HCT116 (cell line): Measurements from ENCODE around the gene DNM1.

Source experiments
- POLR2AphosphoS5 ChIP-seq: IDR thresholded peaks from 2 replicates; pipeline ENCODE4 v1.6.1; 2011; ENCODE audit warnings: mild to moderate bottlenecking, low read depth, low read length, moderate library complexity
- YY1 ChIP-seq: IDR thresholded peaks from 2 replicates; pipeline ENCODE4 v1.6.1; 2011; ENCODE audit warnings: low read length, low read depth, moderate library complexity, mild to moderate bottlenecking; ENCODE audit not compliant: insufficient replicate concordance; ENCODE audit errors: extremely low read depth
- TF ChIP-seq, protein P1 (sequence below), 3 experiments: fragments of 200-600 bp in 1 of 3; sonication (generic) in 1 of 3; IDR thresholded peaks in 2 of 3; conservative IDR thresholded peaks in 1 of 3; 2 replicates each; pipeline ENCODE4 v1.5.1; 2012 to 2017; ENCODE audit warnings: low read depth in 2 of 3, low read length in 2 of 3, antibody characterized with exemption in 1 of 3, borderline replicate concordance in 1 of 3, control low read depth in 1 of 3, mild to moderate bottlenecking in 1 of 3, mixed read lengths in 1 of 3, mixed run types in 1 of 3, moderate library complexity in 1 of 3; ENCODE audit not compliant: insufficient read depth in 1 of 3

DNA sequence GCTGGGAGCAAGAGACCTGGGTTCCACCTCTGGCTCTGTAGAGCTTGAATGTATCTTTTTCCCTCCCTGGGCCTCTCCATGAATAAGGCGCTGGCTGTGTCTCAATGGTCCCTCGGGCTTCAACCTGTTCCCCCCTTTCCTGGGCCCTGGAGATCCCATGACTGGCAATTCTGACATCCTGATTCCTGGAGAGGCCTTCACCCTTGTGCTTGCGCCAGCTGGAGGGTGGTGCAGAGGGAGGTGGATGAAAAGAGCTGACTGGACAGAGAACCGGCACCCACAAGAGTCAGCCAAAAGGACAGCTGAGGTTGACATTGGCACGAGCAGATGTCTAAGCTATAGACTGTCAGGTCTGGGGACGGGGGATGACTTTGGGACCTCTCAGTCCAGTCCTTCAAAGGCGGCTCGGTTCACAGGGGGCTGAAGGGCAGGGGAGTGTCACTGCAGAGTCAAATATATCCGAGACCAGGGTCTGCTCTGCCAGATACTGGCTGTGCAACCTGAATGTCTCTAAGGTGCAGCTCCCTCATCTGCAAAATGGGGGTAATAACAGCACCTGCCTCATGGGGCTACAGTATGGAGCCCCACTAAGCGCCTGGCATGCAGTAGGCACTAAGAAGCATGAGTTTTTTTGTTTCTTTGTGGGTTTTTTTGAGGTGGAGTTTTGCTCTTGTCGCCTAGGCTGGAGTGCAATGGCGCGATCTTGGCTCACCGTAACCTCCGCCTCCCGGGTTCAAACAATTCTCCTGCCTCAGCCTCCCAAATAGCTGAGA is 13.8 kb downstream of the DNM1 start:
- TF ChIP-seq POLR2AphosphoS5 (no peak), YY1 (no peak)
- TF ChIP-seq, protein P1, sequence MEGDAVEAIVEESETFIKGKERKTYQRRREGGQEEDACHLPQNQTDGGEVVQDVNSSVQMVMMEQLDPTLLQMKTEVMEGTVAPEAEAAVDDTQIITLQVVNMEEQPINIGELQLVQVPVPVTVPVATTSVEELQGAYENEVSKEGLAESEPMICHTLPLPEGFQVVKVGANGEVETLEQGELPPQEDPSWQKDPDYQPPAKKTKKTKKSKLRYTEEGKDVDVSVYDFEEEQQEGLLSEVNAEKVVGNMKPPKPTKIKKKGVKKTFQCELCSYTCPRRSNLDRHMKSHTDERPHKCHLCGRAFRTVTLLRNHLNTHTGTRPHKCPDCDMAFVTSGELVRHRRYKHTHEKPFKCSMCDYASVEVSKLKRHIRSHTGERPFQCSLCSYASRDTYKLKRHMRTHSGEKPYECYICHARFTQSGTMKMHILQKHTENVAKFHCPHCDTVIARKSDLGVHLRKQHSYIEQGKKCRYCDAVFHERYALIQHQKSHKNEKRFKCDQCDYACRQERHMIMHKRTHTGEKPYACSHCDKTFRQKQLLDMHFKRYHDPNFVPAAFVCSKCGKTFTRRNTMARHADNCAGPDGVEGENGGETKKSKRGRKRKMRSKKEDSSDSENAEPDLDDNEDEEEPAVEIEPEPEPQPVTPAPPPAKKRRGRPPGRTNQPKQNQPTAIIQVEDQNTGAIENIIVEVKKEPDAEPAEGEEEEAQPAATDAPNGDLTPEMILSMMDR (IDR thresholded peaks at IDR 0.05 in 2 of 3, conservative IDR thresholded peaks at IDR 0.05 in 1 of 3; ENCODE audit: borderline replicate concordance in 1 of 3, insufficient read depth in 1 of 3, low read depth in 2 of 3, low read length in 2 of 3), result no peak
